HG03575 (cell line): Measurements from ENCODE around the gene RER1.

Experiments used
- ATAC-seq: cut with Tn5 transposase; IDR thresholded peaks from one replicate; pipeline ENCODE4 v1.9.1; 2021; ENCODE audit not compliant: unreplicated experiment, insufficient number of reproducible peaks, low FRiP score; ENCODE audit errors: extremely low read depth

Gene RER1

GRCh38 chr1:2385606-2386280 lies 5.9 kb upstream of the RER1 start:
- no peak for ATAC-seq

GRCh38 chr1:2386636-2387611 lies 4.7 kb upstream of the RER1 start:
- ATAC-seq: no peak

GRCh38 chr1:2388004-2388913 lies 3.4 kb upstream of the RER1 start:
- no peak for ATAC-seq

GRCh38 chr1:2389644-2390043 lies 2.0 kb upstream of the RER1 start:
- ATAC-seq: no peak

GRCh38 chr1:2391931-2392509 lies 379 bp downstream of the RER1 start:
- no peak for ATAC-seq

GRCh38 chr1:2392686-2393085 lies 1.0 kb downstream of the RER1 start:
- no peak for ATAC-seq

- ATAC-seq: no peak
Observed at GRCh38 chr1:2393471-2393877, 1.8 kb downstream of the RER1 start.

- ATAC-seq: no peak
Observed at GRCh38 chr1:2394220-2394619, 2.6 kb downstream of the RER1 start.

- ATAC-seq: no peak
Observed at GRCh38 chr1:2394761-2395160, 3.1 kb downstream of the RER1 start.

- ATAC-seq: no peak
Observed at GRCh38 chr1:2395245-2395644, 3.6 kb downstream of the RER1 start.

GRCh38 chr1:2396059-2396458 lies 4.4 kb downstream of the RER1 start:
- no peak for ATAC-seq

- ATAC-seq: no peak
Observed at GRCh38 chr1:2396476-2396875, 4.8 kb downstream of the RER1 start.

- ATAC-seq: no peak
Observed at GRCh38 chr1:2397007-2397679, 5.5 kb downstream of the RER1 start.

GRCh38 chr1:2398871-2399270 lies 7.2 kb downstream of the RER1 start:
- ATAC-seq: no peak

- ATAC-seq: no peak
Observed at GRCh38 chr1:2399890-2400575, 8.4 kb downstream of the RER1 start.

GRCh38 chr1:2400576-2400909 lies 8.9 kb downstream of the RER1 start:
- ATAC-seq: no peak

GRCh38 chr1:2400950-2401649 lies 9.5 kb downstream of the RER1 start:
- ATAC-seq: no peak
